ENCODE results near the gene DLEC1.

DLEC1 gene

DNA sequence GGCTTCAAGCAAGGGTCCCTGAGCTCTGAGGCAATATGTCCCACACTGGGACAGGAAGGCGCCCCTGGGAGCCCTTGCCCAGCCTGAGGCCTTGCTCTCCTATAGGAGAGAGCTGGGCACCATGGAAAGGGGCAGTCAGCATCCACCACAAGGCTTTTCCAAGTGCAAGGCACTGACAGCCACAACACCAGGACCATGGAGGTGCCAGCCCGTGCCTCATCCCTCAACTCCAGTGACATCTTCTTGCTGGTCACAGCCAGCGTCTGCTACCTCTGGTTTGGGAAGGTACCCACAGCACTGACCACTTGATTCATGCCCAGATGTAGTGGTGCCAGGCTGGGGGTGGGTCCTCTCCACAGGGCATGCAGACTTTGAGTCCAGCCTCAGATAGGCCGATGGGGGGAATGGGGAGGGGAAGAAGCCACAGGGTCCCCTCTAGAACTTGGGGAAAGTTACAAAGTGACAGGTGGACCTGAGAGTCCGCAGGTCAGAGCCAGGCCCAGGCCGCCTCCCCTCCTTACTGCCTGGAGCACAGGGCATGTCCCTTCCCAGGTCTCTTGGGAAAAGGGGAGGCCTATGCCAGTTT lies 36.6 kb upstream of the DLEC1 start:
- in situ Hi-C loops (cut with MboI; ENCODE audit: low sequenced_read_pairs) = no loop called here

DNA sequence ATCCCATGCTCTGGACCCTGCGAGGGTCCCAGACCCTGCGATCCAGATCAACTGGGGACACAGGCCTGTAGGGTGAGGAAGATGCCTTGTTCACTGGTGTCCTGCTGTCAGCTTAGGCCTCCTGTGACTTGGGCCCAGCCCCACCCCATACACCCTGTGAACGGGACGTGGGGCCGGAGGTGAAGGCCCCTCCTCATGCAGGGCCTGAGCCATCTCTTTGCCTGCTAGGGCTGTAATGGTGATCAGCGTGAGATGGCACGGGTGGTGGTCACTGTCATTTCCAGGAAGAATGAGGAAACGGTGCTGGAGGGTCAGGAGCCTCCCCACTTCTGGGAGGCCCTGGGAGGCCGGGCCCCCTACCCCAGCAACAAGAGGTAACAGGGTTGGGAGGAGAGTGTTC lies 36.1 kb upstream of the DLEC1 start:
- in situ Hi-C loops (cut with MboI; ENCODE audit: low sequenced_read_pairs) = no loop called here

DNA sequence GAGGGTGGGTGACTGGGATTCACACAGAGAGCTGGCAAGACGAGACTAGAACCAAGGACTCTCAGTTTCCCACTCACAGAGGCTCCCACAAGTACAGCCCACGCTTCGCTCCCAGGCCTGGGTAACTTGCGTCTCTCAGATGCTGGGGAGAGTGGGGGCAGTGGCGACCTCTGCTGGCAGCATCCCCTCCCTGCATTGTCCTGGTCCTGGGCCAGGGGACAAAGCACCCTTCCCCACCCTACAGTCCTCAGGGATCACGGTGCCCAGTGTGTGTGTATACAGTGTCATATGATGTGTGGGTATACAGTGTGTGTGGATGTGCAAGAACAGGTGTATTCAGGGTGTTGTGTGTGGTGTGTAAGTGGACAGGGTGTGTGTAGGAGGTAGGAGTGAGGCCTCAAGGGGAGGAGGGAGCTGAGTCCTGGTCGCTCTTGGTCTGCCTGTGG lies 35.6 kb upstream of the DLEC1 start:
- in situ Hi-C loops (cut with MboI; ENCODE audit: low sequenced_read_pairs) = no loop called here

DNA sequence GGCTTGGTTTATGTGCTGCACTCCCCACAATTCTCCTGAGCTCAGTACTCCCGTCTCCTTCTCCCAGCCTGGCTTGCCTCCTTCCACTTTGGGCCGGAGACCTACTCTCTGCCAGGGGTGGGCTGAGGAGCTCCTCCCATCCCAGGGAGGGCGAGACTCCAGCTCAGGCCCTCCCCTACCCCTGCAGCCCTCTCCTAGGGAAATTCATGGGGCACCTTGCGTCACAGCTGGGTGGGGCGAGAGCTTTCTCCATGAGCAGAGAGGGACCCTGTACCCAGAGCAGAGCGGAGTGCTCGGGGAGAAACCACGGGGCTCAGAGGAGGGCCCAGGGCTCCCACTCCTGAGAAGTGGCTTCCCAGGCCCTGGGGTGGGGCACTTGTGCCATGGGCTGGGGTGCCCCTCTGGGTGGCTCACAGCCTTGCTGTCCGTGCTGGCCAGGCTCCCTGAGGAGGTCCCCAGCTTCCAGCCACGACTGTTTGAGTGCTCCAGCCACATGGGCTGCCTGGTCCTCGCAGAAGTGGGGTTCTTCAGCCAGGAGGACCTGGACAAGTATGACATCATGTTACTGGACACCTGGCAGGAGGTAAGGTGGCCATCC lies 35.1 kb upstream of the DLEC1 start:
- in situ Hi-C loops (cut with MboI; ENCODE audit: low sequenced_read_pairs) = no loop called here

DNA sequence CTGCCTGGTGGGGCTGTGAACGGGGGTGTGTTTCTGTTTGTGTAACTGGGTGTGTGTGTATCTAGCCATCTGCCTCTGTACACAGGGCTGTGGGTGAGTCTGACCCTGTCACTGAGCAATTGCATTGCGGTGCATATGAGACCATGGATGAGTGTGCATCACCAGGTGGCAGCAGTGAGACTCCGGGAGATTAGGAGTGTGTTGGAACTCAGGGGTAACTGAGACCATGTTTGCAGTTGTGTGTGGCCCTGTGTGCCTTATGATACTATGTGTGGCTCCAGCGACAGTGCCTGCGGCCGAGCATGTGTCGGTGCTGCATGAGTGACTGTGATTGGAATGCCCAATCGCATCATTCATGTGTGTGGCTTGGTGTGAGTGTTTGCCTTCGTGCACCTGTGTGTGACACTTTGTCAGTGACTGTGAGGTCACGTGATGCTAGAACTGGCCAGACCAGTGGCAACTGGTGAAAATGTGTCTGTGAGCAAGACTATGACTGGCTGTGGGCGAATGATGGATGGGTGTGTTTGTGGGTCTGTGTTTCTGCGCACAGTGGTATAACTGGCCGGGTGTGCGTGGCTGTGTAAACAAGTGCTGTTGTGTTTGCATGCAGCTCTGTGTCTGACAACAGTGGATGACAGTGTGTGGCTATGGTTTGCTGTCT lies 34.5 kb upstream of the DLEC1 start:
- in situ Hi-C loops (cut with MboI; ENCODE audit: low sequenced_read_pairs) = no loop called here

DNA sequence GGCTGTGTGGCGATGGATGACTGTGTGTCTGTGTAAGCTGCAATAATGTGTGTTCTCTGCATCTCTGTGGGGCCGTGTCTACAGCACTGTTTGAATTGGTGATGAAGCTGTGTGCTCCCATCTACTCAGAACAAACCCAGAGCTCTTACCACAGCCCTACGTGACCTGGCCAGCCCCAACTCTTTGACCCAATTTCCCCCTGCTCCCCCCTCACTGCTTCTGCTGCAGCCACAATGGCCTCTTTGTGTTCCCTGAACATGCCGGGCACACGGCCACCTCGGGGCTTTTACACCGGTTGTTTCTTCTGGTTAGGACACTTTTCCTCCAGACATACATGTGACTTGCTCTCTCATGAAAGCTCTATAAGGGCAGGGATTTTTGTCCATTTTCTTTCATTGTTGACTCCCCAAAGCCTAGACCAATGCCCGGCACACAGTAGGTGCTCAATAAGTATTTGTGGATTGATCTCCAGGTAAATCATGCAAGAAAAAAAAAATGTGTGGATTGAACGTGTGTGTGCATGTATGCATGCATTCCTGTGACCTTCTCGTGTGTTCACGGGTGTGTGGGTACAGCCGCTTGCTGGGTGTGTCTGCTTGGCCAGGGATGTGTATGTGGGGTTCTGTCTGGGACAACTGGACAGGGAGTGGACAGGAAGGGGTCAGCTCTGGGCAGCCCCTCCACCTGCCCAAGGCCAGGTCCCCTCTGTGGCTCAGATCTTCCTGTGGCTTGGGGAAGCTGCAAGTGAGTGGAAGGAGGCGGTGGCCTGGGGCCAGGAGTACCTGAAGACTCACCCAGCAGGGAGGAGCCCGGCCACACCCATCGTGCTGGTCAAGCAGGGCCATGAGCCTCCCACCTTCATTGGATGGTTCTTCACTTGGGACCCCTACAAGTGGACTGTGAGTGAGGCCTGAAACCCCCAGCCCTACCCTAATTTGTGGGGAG lies 33.7 kb upstream of the DLEC1 start:
- in situ Hi-C loops (cut with MboI; ENCODE audit: low sequenced_read_pairs) = no loop called here

DNA sequence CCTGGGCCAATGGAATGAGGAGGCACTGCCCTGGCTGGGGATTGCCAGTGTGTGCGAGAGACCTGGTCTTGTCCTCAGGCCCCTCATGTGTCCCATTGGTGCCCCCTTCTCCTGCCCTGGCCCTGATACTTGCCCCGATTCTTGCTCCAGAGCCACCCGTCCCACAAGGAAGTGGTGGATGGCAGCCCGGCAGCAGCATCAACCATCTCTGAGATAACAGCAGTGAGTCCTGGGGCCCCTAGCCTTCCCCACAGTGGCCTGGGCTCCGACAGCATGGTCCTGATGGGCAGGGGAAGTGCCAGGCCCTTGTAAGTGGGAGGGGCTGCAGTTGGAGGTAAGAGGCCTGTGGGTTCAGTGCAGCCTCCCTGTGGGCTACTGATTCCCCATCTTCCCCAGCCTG lies 33.0 kb upstream of the DLEC1 start:
- in situ Hi-C loops (cut with MboI; ENCODE audit: low sequenced_read_pairs) = no loop called here

DNA sequence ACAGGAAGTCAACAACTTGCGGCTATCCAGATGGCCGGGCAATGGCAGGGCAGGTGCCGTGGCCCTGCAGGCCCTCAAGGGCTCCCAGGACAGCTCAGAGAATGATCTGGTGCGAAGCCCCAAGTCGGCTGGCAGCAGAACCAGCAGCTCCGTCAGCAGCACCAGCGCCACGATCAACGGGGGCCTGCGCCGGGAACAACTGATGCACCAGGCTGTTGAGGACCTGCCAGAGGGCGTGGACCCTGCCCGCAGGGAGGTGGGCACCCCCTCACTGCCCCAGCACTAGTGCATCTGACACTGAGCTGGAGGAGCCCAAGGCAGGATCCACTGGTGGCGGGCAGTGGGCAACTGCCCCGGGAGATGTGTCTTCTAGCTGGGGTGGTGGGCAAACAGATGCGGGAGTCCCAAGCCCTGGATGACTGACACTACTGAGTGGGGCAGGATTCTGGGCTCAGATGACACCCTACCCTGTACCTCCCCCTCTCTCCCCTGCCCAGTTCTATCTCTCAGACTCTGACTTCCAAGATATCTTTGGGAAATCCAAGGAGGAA lies 32.5 kb upstream of the DLEC1 start:
- in situ Hi-C loops (cut with MboI; ENCODE audit: low sequenced_read_pairs) = no loop called here

DNA sequence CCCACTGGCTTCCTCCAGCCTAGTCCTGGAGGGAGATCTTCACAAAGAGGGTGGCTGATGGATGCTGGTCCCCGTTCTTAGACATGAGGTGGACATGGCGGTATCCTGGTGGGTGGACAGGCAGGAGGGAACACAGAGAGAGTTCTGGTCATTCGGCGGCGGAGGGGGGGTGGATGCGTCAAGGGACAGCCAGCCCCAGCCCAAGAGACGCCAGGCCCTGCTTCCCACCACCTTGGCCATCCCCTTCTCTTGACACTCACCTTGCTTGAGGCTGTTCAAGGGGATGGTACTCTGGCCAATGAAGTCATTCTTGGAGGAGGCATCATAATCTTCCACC lies 31.3 kb upstream of the DLEC1 start:
- in situ Hi-C loops (cut with MboI; ENCODE audit: low sequenced_read_pairs) = no loop called here

DNA sequence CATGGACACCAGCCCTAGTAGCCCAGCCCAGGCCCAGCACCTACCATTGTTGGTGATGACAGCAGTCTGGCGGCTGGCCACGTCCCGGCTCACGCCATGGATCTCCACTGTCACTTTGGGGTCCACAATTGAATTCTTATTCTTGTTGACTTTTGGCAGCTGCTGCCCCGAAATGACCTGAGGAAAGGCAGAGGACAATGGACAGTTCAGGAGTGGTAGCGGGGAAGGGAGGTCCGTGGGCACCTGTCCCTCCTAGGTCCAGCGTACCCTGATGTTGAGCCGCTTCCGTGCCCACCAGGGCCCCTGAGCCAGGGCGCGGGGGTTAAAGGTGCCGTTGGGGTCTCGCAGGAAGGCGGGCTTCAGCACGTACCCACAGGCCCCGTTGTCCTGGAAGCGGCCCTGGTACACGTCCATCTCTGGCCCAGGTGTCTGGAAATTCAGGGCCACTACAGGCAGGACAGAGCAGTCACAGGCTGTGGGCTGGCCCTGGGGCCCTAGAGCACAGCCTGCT lies 30.8 kb upstream of the DLEC1 start:
- in situ Hi-C loops (cut with MboI; ENCODE audit: low sequenced_read_pairs) = no loop called here

DNA sequence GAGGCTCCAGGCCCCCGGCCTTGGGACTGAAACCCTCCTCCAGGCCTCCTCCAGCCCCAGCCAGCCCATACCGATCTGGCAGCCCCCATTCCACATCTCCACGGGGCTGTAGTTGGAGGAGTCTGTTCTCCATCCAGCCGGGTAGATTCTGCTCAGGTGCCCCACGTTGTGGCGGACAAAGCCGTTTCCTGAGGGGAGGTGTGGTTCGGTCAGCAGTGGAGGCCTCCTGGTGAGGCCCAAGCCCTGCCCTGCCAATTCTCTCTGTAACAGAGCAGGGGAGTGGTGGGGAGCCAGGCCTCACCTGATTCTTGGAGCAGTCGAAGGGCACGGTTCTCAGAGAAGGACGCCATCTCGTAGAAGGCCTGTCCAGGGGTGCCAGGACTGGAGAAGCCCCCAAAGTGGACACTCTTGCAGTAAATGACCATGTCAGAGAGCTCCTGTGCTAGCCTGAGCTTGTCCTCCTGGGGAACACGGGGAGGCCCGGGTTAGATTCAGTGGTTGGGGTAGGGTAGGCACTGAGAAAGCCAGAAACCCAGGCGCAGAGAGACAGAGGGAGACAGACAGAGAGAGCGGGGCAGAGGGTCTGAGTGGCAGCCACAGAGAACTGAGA lies 29.9 kb upstream of the DLEC1 start:
- in situ Hi-C loops (cut with MboI; ENCODE audit: low sequenced_read_pairs) = no loop called here

DNA sequence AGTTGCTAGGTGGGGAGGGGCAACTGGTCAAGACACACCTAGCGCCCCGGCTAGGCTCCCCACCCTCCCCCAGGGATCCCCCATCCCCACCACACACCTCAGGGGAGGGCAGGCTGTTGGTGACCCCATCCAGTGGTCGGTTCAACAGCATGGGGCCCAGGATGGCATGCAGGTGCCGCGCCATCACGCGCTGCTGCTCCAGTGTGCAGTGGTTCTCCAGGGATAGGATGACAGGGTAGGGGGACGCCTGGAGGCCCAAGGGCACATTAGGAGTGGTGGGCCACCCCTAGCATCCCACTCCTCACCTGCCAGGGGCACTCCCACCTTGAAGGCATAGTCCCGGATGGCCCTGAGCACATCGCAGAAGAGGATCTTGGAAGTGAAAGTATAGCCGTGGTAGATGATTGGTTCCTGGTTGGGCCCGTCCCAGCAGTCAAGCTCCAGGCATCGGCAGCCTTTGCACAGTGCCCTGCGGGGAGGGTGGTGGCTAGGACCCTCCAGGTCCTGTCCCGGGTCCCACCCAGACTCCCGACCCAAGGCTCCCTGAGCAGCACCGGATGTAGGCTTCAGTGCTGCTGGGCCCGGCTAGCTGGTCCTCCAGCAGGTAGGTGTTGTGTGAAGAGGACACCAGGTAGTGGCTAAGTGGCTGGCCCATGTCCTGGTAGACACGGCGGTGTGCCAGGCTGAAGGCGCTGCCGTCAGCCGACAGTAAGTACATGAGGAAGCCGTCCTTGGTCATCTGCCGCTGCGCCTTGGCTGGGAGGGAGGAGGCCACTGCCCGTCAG lies 29.0 kb upstream of the DLEC1 start:
- in situ Hi-C loops (cut with MboI; ENCODE audit: low sequenced_read_pairs) = no loop called here

DNA sequence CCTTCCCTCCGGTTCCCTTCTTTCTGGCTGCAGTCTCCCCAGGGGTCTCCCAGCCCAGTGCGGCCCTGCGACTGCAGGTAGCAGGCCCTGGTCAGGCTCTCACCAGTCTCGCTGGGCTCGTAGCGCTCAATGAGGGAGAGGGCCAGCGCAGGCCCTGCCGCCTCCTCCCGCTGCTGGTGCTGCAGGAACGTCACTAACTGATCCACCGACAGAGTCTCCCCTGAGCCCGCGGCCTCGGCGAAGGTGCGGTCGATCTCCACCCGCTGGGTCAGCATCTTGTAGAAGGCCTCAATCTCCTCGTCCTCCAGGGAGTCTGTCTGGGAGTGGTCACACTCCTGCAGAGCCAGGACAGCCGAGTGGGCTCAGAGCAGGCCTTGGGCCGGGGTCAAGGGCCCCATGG lies 27.9 kb upstream of the DLEC1 start:
- in situ Hi-C loops (cut with MboI; ENCODE audit: low sequenced_read_pairs) = no loop called here

DNA sequence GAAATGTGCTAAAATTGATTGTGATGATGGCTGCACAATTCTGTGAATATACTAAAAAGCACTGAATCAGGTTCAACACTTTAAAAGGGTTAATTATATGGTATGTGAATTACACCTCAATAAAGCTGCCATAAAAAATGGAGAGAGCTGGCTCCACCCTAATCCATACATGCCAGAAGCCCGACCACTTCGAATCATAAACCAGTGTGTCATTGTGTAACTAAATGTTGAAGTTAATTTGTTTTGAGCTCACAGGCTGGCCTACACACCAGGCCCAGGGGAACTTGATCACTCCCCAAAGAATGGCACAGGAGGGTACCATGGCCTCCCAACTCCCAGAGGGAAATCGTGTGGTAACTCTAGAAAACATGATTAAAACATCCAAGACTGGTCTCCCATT lies 23.5 kb upstream of the DLEC1 start:
- in situ Hi-C loops (cut with MboI; ENCODE audit: low sequenced_read_pairs) = no loop called here

DNA sequence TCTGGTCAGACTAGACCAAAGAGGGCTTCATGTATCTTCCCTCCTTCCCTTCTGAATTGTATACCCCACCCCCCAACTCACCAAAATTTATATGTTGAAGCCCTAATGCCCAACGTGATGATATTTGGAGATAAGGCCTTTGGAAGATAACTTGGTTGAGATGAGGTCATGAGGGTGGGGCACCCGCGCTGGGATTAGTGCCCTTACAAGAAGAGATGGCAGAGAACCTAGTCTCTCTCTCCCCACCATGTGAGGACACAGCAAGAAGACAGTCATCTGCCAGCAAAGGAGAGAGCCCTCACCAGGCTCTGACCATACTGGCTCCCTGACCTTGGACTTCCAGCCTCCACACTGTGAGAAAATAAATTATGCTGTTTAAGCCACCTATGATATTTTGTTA lies 23.0 kb upstream of the DLEC1 start:
- in situ Hi-C loops (cut with MboI; ENCODE audit: low sequenced_read_pairs) = no loop called here

DNA sequence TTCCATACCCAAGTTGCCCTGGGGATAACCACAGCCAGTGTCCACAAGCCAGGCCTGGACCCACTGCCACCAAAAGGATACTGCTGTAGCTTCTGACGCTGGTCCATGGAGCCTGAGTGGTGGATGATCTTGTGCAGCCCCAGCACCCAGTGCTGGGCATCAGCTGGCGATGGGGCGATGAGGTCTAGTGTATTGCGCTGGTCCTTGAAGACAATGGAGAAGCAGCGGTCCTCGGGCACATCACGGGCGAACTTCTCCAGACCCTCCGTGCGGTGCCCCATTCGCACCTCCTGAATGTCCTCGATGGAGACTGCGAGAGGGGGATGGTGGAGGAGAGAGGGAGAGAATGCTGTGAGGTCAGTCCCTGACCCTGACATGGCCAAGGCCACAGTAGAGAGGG lies 22.6 kb upstream of the DLEC1 start:
- in situ Hi-C loops (cut with MboI; ENCODE audit: low sequenced_read_pairs) = no loop called here

DNA sequence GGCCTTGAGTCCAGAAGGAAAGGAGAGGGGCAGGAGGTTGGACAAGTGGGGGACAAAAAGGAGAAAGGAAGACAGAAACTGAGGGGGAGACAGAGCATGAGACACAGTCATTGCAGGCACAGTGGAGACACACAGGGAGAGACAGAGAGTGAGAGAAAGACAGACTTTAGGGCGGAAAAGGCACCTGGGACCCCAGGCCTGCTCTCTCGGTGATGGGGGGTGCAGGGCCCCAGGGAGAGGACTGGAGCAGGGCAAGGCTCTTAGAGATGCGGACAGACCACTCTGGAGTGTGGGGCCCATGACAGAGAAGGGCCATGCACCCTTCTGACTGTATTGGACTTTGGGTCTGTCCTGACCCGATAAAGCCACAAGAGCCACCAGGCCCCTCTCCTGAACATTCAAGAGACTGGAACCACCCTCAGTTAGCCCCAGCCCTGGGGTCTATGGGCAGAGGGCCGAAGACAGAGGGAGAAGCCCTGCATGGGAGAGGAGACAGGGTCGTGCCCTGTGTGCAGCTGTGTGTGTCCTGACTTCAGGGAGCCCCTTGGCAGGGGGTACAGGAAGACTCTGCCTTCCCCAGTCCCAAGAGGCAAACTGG lies 22.1 kb upstream of the DLEC1 start:
- in situ Hi-C loops (cut with MboI; ENCODE audit: low sequenced_read_pairs) = no loop called here

DNA sequence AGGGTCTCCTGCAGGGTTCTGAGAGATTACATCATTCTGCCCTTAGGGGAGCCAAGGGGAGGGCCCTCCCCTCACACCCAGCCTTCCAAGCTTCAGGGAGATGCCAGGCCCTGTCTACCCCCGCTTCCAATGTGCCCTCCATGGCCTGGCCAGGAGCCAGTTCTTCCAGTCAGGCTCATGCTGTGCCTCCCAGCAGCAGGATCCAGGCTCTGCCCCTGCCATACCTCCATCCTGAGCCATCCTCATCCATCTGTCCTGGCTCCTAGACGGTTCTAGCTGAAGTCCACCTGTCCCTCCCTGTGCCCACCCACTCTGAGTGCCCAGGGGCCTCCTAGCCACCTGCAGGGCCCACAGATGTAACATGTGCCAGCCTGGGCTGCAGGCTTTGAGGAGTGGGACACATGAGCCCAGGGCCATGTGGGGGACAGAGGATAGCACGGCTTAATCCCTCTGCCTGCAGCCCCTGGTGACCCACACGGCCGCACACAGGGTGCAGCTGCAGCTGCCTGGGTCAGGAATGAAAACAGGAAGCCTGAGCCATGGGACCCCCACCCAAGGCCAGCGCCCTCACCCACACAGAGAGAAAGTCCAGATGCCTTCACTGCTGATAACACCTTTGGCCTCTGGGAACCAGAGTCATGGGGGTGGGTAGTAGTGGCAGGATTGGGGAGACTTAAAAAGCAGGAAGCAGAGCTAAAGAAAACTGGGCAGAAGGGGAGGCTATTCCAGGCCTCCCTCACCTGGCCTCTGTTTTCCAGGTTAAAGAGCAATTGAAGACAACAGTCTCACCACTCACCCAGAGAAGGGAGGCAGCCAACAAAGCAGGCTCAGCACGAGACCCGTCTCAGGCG lies 21.3 kb upstream of the DLEC1 start:
- in situ Hi-C loops (cut with MboI; ENCODE audit: low sequenced_read_pairs) = no loop called here

Data from HL-60/S4 (cell line).